ENCODE measurements around the gene CA10.

The CA10 gene

DNA sequence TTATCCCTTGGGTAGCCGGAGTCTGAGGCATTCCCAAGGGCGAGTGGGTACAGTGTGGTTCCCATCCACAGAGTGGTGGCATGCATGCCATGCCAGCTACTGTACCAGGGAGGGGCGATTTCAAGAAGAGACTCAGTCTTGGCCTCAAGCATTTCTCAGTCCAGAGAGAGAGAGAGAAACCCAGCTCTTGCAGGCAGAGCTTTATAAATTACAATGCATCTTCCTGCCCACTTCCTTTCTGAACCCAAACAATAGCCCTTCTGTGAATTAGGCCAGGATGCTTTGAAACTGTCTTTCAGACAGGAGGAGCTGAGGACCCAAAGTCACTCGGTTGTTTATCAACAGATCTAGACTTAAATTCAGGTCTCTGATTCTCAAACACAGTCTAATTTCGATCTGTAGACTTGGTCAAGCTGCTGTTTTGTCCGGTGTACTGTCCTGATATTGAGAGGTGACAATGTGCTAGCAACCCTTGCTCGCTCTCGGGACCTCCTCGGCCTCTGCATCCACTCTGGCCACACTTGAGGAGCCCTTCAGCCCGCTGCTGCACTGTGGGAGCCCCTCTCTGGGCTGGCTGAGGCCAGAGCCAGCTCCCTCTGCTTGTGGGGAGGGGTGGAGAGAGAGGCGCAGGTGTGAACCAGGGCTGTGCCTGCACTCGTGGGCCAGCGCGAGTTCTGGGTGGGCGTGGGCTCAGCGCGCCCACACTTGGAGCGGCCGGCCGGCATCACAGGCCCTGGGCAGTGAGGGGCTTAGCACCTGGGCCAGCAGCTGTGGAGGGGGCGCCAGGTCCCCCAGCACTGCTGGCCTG lies 490.2 kb downstream of the CA10 start:
- DNase-seq: no peak

DNA sequence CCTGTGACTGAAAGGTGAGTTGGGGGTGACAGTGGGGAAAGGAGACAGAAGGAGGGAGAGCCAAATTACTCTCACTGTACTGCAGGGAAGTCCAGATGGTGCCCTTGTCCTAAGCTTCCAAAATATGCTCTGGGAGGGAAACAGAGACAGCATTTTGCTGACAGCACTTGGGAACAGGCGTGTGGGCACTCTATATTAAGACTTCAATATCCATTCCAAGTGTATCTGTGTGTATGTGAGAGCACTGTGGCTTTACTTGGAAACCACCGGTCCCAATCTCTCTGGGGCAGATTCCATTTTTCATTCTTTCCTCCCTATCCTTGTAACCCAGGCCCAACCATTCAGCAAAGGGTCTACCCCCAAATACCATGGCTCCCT lies 490.8 kb downstream of the CA10 start:
- no peak for DNase-seq

DNA sequence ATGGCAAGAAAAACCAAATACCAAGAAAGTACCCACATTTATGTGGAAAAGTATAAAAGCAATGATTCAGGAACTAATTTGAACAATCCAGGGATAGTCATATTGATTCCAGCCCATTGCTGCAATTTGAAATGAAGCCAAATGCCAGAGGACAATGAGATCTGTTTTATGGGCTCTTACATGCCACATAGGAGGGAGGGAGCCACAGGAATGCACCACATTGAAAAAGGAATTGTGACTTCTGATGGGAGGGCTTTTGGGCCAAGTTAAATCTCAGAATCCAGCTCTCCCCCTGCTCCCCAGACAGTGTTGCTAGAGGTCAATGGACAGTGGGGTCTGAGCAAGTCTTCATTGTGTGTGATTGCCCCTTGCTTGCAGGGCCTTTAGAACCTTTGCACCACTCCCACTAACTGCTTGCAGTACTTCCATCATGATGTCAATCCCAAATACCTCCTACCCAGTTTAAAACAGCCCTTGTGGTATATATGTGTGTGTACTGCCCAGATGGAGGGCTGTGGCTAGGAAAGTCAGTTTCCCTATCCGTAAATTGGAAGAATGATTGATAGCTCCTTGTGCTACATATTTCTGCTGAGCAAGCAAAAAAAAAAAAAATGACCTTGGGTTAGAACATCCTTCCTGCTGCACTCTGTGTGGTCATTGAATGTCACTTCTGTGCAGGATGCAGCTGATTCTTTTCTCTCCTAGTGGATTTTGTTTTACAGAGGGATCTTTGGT lies 491.4 kb downstream of the CA10 start:
- no peak for DNase-seq

DNA sequence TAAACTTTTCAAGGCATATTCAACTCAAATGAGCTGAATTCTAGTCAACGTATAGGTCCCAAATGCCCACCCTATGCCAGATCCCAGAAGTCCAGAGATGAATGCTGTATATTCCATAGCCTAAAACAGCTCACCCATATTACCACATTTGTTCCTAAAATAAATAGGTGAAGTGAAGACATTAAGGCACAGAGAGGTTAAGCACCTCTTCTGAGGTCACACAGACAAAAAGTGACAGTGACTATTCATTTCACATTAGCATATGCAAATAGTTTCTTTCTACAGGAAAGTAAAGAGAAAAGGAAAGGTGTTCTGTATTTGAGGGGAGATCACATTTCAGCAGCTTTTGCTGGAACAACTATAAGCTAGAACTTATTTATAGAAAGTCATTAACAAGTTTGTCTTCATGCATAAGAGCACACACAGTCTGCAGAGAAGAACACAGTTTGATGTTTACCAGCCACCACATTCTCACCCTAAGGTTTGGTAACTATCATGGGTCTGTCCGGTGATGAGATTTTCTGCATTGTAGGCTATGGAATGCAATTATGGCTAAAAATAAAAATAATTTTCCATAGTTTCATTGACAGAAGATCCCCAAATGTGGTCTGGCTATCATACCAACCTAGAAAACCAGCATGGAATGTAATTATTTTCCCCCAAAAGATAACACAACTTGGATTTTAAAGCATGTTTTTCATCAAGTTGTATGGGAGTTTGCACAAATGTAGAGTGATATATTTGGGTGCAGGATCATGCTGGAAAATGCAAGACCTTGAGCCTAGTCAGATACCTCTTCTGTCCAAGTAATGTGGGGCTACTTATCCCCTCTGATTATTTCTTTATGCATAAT lies 496.1 kb downstream of the CA10 start:
- DNase-seq: no peak

DNA sequence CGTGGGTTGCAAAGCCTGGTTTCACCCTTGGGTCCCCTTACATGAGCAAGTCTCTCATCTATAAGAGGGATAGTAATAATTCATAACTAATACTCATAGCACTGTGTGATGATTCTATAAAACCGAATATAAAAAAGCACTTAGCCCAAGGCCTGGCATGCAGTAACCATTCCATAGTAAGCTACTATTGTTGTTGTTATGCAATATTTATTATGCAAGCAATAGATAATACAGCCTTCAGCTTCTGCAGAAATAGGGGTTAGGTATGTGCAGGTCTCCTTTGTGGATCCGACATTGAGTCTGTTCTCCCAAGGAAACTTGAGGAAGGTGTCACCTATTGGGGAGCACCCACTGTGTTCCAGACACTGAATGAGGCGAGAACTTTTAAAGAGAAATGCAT lies 497.1 kb downstream of the CA10 start:
- DNase-seq: no peak

DNA sequence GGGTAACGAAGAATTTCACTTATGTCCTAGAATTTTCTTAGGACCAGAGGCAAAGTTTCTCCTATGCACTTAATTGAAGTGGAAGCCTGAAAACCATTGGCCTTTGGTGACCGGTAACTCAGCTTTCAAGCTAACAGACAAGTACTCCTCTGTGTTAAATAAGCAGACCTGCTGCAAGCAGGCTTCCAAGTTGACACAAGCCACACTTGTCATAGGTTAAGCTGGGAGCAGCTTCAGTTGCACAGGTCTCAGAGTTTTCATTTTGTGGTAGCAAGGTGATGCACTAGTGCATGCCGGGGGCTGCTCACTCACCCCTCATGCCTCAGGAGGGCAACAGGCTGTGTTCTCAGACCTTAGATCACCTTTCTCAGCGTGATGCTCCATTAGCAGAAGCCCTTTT lies 498.2 kb downstream of the CA10 start:
- no peak for DNase-seq

DNA sequence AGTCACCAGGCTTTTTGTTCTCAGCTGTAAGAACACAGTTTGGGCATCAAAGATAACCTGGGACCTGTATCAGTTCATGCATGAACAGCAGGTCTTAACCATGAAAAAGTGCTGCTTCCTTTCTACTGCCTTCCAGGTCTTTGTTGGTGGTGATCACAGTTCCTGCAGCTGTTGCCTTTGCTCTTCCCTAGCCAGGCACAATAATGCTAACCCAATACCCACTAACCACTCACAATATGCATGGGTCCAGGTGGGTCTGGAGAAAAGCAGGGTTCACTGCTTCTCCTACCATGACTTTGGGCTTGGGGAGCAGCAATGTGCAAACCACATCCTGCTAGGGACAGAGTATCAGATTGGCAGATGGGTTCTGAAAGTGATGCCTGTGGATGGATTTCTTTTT lies 501.3 kb downstream of the CA10 start:
- no peak for DNase-seq

DNA sequence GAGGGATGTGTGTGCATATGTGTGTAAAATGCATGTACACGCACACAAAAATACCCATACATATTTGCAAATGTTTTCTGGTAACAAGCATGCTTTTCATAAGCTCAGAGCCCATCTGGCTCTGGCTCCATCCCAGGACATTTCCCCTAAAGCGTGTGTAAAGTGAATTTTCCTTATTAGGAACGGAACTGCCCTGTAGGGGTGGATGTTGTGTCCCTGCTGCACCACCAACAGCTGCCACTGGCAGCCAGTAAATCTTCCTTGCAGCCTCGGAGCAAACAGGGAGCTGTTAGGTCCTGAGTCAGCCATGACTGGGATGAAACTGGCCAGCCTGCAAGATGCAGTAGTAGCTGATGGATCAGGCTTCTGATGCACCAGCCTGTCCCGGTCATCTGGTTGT lies 504.6 kb downstream of the CA10 start:
- no peak for DNase-seq

DNA sequence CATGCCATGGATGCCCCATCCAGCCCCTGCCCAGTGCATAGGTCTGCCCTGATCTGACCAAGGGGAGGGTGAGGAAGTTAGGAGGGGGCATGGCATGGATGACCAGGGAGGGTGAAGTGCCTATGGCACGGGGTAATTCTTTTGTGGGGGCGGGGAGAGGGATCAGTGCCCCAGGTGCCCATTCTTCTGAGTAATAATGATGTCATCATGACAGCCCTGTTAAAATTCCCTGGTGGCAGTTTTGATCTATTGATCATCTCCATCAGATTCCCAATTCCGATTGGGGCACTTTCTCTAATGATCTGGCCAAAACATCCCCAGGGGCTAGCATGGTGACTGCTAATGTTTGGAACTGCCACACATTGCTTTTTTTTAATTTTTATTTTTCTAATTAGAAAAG lies 506.0 kb downstream of the CA10 start:
- DNase-seq: no peak

DNA sequence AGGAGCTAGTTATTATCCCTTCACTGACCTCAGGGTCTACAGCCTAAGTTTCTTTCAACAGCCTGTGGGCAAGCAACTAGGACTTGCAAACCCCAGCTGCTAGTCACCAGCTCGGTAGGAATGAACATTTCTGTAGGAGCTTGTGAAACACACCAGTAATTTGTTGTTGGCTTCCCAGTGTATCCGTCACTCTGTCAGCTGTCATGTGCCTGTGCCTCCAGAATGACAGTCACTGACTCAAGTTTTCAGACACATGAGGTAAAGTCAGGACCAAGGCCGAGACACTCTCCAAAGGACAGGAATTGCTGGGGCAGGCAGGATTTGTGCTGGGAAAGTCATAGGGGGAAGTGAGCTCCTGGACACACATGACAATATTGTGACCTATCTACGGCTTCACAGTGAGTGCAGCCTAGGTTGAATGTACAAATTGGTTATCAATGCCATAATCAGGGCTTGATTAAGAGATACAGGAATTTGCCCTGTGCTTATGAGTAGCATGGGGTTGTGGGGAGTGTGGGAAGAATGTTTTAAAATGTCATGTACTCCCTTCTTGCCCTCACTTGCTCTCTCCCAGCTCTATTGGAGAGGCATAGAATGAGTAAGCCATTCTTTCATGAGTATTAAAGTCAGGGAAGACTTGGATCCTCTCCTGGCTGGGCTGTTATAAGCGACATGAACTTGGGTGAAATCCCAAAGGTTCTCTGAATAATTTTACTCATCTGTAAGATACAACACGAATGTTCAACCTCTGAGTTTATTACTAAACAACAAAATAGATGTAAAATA lies 506.8 kb downstream of the CA10 start:
- no peak for DNase-seq

DNA sequence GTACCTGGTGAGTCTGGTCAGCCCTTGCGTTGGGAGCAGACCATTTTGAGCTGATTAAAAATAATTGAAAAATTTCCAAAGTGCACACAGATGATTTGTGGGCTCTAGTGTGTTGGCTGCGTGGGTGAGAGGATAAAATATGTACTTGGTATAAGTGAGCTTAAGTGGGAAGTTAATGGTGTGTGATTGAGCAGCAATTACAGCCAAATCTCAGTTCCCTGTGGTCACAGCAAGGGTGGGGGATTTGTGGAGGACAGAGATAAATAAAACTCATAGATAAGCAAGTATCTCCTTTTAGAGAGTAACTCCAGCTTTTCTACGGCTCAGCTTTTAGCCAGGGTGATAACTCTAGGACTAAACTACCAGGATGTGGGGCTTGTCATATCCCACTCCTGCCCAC lies 507.7 kb downstream of the CA10 start:
- DNase-seq: no peak

DNA sequence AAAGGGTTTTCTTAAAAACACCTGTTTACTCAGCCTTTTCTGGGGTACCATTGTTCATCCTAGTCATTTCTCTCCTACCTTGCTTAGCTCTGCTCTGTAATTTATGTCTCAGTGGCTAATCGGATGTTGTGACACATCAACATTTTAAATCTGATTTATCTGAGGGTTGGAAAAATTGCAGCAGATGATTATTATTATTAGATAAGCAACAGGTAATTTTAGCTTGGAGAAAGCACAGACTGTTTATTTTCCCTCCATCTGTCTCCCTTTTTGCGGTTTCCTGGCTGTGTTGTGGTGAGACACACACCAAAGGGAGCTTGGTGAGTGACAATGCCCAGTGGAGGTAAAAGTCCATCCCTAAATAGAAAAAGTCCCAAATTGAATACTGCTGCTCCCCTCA lies 508.3 kb downstream of the CA10 start:
- no peak for DNase-seq

DNA sequence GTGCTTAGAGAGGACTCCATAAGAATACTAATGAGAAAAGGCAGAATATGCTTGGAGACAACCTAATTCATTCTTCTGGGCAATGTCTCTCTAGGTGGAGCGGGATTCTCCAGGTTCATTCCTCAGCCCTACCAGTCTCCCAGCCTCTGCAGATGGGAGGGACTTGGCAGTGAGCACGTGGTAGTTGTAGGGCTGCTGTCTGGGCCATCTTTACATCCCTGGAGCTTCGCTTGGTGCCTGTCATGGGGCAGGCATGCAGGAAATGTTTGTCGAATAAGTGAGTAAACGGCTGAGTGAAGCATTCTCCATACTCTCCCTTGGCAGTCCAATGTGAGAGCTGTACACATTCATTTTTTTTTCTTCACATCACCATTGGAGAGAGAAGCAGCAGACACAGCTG lies 510.7 kb downstream of the CA10 start:
- no peak for DNase-seq

DNA sequence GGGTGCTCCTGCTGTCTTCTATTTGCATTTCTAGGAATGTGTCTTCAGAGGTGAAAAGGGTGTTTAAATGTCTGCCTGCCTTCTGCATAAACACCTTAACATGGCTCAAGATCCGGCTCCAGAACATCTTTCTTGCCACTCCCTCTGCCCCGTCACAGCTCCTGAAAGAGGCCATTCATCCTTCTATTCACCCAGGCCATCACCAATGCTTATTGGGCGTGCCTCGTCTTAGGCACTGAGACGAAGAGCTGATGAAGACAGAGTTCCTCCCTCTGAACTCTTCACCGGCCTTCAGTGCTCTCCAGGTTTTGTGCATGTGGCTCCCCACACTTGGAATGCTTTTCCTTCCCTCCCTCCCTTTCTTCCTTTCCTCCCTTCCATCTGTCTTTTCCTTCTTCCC lies 511.4 kb downstream of the CA10 start:
- DNase-seq: no peak

DNA sequence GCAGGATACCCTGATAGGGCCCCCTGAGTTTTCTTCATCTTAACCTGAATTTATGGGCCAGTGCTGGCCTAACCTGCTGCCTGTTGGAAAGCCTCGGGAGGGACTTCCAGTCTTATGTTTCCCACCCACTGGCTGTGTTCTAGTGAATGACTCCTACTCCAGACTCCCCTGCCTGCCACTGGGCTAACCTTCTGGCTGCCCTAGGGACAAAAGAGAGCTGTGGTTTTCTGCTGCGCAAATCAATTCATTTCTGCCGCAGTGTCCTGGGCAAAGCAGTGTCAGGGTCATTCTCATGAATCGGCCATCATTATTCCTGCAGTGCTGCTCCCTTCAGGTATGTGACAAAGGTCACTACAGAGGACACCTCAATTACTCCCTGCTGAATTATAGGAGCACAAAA lies 512.0 kb downstream of the CA10 start:
- DNase-seq: no peak

DNA sequence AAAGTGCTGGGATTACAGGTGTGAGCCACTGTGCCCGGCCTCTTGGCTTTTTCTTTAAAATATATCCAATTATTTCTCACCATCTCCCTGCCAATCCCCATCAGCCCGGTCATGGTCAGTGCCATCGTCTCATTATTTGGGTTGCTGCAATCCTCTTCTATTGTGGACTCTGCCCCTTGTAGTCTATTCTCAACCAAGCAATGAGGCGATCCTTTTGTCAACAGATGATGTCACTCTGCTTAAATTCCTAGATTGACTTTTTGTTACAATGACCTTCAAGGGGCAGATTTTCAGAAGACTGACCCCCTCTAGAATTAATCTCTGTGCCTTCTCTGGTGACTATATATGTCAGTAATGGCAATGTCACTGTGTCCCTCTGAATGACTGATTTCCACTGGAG lies 513.5 kb downstream of the CA10 start:
- DNase-seq: no peak

DNA sequence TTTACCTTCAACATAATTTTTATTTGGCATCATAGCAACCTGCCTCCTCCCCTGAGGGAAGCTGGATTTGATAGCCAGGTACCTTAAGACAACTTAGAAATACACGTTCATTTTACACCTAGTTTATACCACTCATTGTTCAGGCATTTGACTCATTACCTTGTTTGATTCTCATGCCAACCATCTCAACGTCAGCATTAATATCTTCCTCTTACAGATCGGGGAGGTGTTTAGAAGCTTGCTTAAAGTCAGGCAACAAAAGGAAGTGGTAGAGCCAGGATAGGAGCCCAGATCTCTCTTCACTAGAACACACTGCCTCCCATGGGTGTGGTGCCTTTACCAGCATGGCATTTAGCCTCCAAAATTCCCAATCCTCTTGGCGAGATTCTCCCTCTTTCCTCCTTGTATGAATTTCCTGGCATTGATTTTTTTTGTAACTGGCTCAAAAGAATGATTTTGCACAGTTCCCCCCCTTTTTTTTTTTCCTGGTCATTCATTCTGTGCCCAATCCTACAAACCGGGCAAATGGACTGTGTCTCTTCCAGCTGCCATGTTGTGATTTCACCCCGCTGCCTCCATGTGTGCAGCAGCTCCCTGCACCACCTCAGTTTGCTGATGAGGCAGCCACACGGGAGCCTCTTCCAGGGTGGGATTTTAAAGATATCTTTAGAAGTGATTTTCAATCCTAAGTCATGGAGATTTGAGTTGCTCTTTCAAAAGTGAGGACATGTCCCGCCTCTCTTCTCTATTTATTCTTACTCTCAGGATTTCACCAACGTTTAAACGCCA lies 514.6 kb downstream of the CA10 start:
- DNase-seq: no peak

DNA sequence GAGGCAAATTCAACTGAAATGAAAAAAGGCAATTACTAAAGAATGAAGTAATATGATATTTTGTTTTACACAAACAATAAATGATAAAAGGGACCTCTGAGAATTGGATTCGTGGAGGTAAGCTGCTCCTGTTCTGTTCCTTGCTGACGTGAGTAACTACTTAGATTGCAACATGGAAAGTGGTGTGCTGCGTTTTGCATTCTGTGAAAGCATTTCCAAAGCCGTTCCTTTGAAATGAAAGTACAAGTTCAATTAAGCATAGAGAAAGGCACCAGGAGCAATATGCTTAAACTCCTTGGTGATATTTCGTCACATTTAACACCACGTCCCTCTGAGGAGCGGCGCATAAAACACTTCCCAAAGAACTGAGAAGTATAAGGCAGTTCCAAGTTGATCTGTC lies 516.5 kb downstream of the CA10 start:
- DNase-seq: no peak

DNA sequence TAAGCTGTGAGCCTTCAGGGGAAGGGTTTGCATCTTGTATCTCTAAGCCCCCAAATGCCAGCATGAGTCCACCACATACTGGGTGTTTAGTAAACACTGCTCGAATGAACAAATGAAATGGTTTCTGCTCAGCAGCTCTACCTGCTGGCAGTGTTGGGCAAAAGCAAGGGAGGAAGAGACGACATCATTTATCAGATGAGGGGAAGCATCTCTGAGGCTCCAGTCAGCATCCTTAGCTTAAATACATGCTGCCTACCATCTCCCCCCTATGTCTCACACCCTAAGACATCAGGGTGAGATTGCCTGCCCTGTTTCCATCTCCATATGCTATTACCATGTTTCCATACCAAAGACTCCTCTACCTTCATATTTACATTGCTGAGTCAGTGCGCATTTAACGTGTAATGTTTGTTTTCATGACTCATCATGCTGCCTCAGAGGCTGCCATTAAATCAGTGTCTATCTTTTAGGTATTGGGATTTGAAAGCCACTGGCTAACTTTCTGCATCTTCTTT lies 518.3 kb downstream of the CA10 start:
- no peak for DNase-seq

DNA sequence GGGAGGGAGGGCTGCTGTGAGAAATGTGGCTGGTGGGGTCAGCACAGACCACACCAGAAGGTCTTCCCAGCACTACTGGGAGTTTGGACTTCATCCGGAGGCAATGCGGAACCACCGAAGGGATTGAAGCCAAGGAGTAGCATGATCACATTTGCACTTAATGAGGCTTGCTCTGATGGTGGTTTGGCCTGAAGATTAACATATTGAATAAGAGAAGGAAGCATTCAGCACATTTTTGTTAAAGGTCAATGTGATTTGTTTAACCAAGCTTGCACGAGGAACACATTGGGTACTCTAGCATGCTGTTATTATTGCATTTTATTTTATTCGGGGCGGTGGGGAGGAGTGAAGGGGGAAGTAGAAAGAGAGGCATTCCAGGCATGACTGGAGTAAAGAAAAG lies 519.5 kb downstream of the CA10 start:
- DNase-seq: no peak

DNA sequence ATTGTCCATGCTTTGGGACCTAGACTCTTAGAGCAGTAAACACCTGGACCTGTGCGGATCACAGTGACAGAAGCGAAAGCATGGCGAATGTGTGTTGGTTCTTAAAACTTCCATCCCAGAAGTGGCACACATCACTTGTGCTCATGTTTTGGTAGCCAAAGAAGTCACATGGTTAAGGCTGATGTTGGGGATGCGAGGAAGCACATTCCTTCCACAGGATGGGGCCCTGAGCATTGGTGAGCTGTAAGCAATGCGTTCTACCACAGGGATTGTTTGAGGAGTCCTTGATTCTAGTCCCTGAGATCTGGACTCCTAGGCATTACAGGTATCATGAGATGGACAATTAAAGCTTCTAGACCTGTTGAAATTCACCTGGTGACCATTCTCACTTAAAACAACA lies 522.2 kb downstream of the CA10 start:
- no peak for DNase-seq

DNA sequence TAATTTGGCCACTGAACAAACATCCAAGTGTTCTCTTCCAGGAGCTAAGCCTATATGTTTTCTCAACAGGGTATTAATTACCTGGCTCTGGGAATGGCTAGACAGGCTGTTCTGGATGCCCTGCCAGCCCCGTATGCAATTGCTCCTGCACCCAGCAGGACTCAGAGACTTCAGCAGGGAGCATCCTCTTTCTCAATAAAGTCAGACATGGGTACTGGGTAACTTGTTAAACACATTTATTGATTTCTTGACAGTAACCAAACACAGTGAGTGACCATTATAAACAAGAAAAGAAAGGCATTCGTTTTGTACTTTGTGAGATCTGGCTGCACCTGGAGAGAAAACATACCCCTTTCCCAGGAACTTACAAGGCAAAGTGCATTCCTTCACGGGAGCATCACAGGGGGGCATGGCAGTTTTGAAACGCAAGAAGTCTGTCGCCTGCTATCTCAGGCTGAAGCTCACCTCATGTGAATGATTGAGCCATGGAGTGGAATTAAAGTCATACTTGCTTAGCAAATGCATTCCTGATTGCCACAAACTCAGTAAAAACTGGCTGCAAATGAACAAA lies 528.3 kb downstream of the CA10 start:
- no peak for DNase-seq

Data from activated effector memory CD4-positive, alpha-beta T cell treated with Interleukin-2 at 50 U/mL for 16 hours (primary cell).